Small intestine (tissue), 7 donors: Measurements from ENCODE around the gene NCOA3. TPM values are rescaled to one million over a fixed set of nuclear protein-coding genes. Genes with fewer than 3 reads are reported as not detected.
"Not testable (repeated sequence)": the region's sequence is repeated elsewhere in the genome, so short reads cannot be mapped to it uniquely, and the experiment has no call there.

Source experiments
- DNase-seq, 2 donors: peaks; one replicate each; pipeline versions ENCODE4 v3.0.0 to v3.0.0-alpha.2; 2013
- FAIRE-seq: peaks from 2 replicates; lab custom pipeline; 2012; peaks lifted over from hg19 to GRCh38; lab: Jason Lieb, UNC
- H3K27ac ChIP-seq, 3 donors: one replicate each; pipeline ENCODE4 v1.5.1; 2013; ENCODE audit warnings: low read length in 2 of 3, mild to moderate bottlenecking in 2 of 3, control low read depth in 1 of 3, inconsistent platforms in 1 of 3, low read depth in 1 of 3, moderate library complexity in 1 of 3
- H3K27me3 ChIP-seq, 3 donors: one replicate each; pipeline ENCODE4 v1.6.1; 2013; ENCODE audit warnings: low read length in 3 of 3, inconsistent platforms in 1 of 3; ENCODE audit not compliant: control insufficient read depth in 3 of 3, insufficient read depth in 3 of 3
- H3K36me3 ChIP-seq, 3 donors: one replicate each; pipeline ENCODE4 v1.6.1; 2013; ENCODE audit warnings: low read length in 3 of 3, inconsistent platforms in 1 of 3, low read depth in 1 of 3, mild to moderate bottlenecking in 1 of 3, moderate library complexity in 1 of 3; ENCODE audit not compliant: control insufficient read depth in 3 of 3, insufficient read depth in 2 of 3
- H3K4me1 ChIP-seq, 3 donors: one replicate each; pipeline ENCODE4 v1.6.1; 2013; ENCODE audit warnings: low read length in 2 of 3, inconsistent platforms in 1 of 3, low read depth in 1 of 3, mild to moderate bottlenecking in 1 of 3, moderate library complexity in 1 of 3; ENCODE audit not compliant: control insufficient read depth in 3 of 3, insufficient read depth in 2 of 3
- H3K4me3 ChIP-seq, 3 donors: one replicate each; pipeline ENCODE4 v1.5.1; 2013; ENCODE audit warnings: low read length in 3 of 3, control low read depth in 1 of 3, inconsistent platforms in 1 of 3, low read depth in 1 of 3, mild to moderate bottlenecking in 1 of 3, moderate library complexity in 1 of 3
- H3K9me3 ChIP-seq, 2 donors: one replicate each; pipeline ENCODE4 v1.6.1; 2013; ENCODE audit warnings: low read depth in 1 of 2, low read length in 1 of 2; ENCODE audit not compliant: control insufficient read depth in 2 of 2, insufficient read depth in 1 of 2
- WGBS, 3 donors: extraction: QIAGEN DNeasy Blood & Tissue Kit; methylation state at CpG; one replicate each; pipeline ENCODE4 v1.1.7; 2013; 5-methylcytosine and 5-hydroxymethylcytosine counted together
- polyA plus RNA-seq, 4 donors: library from polyadenylated mRNA; stranded (reverse) in 3 of 4; unstranded in 1 of 4; fragments of 200-250 nt in 3 of 4; fragments of 120-200 nt in 1 of 4; gene quantifications; one replicate each; pipeline versions ENCODE4 v1.2.1 to v1.2.3, GENCODE V29; 2013
- donor health status: healthy with polysubstance abuse.
- donor health status: control.
- donor health status: control.
- donor health status: Bipolar disorder and iron deficiency.
- donor health status: healthy.

NCOA3 gene
- polyA plus RNA-seq, 4 donors = 3.4 to 14.9 (median 5.1) TPM

GRCh38 chr20:47456952-47457724 lies 44.5 kb upstream of the NCOA3 start:
- H3K27ac ChIP-seq = no peak overlapping the region
- no peaks in the 10 kb centered on the region for H3K4me1 ChIP-seq
- WGBS, 3 donors = 87% methylated on average over 13 of the region's 13 CpGs
- FAIRE-seq = no peak
- DNase-seq = no peak
- no peaks in the 10 kb centered on the region for H3K27me3 ChIP-seq
- no peak overlapping the region for H3K4me3 ChIP-seq
- no peaks in the 10 kb centered on the region for H3K9me3 ChIP-seq
- H3K36me3 ChIP-seq = no peaks in the 10 kb centered on the region

- not testable (repeated sequence) for H3K36me3 ChIP-seq, H3K4me1 ChIP-seq, DNase-seq, H3K27ac ChIP-seq, H3K9me3 ChIP-seq, H3K27me3 ChIP-seq, FAIRE-seq, H3K4me3 ChIP-seq
- 87 to 94% (median 92%) methylated on average over 8 of the region's 8 CpGs for WGBS, 3 donors
Measured at GRCh38 chr20:47458280-47459050, 43.2 kb upstream of the NCOA3 start.

- no peaks in the 10 kb centered on the region for H3K9me3 ChIP-seq
- H3K4me1 ChIP-seq = no peaks in the 10 kb centered on the region
- H3K27me3 ChIP-seq = no peaks in the 10 kb centered on the region
- H3K36me3 ChIP-seq = no peaks in the 10 kb centered on the region
- H3K4me3 ChIP-seq = no peak overlapping the region
- WGBS, 3 donors = 74 to 88% (median 81%) methylated on average over 9 of the region's 9 CpGs
- DNase-seq (no peak), FAIRE-seq (no peak)
- no peak overlapping the region for H3K27ac ChIP-seq
Measured at GRCh38 chr20:47459344-47460073, 42.2 kb upstream of the NCOA3 start.

GRCh38 chr20:47460761-47461112 lies 41.0 kb upstream of the NCOA3 start:
- H3K4me1 ChIP-seq, H3K9me3 ChIP-seq, H3K27ac ChIP-seq, H3K27me3 ChIP-seq, H3K4me3 ChIP-seq, FAIRE-seq, H3K36me3 ChIP-seq, DNase-seq: not testable (repeated sequence)
- 96 to 98% (median 97%) methylated on average over 6 of the region's 6 CpGs for WGBS, 3 donors

GRCh38 chr20:47461120-47461685 lies 40.5 kb upstream of the NCOA3 start:
- Histone ChIP-seq H3K27me3 (no peaks in the 10 kb centered on the region), H3K4me3 (no peak overlapping the region), H3K36me3 (no peaks in the 10 kb centered on the region), H3K27ac (no peak overlapping the region), H3K9me3 (no peaks in the 10 kb centered on the region), H3K4me1 (no peaks in the 10 kb centered on the region)
- WGBS, 3 donors = 81 to 86% (median 83%) methylated on average over 5 of the region's 5 CpGs
- FAIRE-seq (no peak), DNase-seq (no peak)

GRCh38 chr20:47461906-47462305 lies 39.8 kb upstream of the NCOA3 start:
- not testable (repeated sequence) for H3K4me3 ChIP-seq, H3K4me1 ChIP-seq, H3K27ac ChIP-seq, H3K9me3 ChIP-seq, DNase-seq, H3K27me3 ChIP-seq, FAIRE-seq, H3K36me3 ChIP-seq
- WGBS, 3 donors = 96 to 98% (median 97%) methylated on average over 5 of the region's 5 CpGs

- no peaks in the 10 kb centered on the region for H3K36me3 ChIP-seq
- FAIRE-seq (no peak), DNase-seq (peak; percentile 63 to 65)
- no peak overlapping the region for H3K4me3 ChIP-seq
- H3K9me3 ChIP-seq = no peaks in the 10 kb centered on the region
- H3K27ac ChIP-seq = no peak overlapping the region
- H3K27me3 ChIP-seq = no peaks in the 10 kb centered on the region
- H3K4me1 ChIP-seq = no peaks in the 10 kb centered on the region
- WGBS, 3 donors = 42 to 52% (median 47%) methylated on average over 11 of the region's 11 CpGs
Measured at GRCh38 chr20:47464380-47465101, 37.1 kb upstream of the NCOA3 start.
